HepG2 (cell line): ENCODE data around the gene CBX6. TPM values are rescaled to one million over a fixed set of nuclear protein-coding genes. Genes with fewer than 3 reads are reported as not detected.

Experiments used
- ATAC-seq: fragments of 200-7000 bp; cut with Tn5 transposase; 3 replicates; pipeline ENCODE4 v1.9.1; 2020; ENCODE audit warnings: mild to moderate bottlenecking, moderate library complexity
- BruUV-seq: library from RNA; stranded (reverse); fragments of 400-500 nt; replicated peaks from 2 replicates; lab custom pipeline; 2021; lab: Mats Ljungman, UMichigan
- CTCF ChIA-PET: fragments of 300-600 bp; formaldehyde crosslinking; extraction: SDS; loops from one replicate; lab custom pipeline; 2021; ENCODE audit warnings: low total read pairs, inconsistent platforms, low intra/inter-chr PET ratio; lab: Yijun Ruan, JAX
- POLR2A ChIA-PET: fragments of 350-600 bp; sonication (Branson Sonifier 250); formaldehyde crosslinking; loops from one replicate; lab custom pipeline; 2020; ENCODE audit warnings: antibody characterized with exemption, inconsistent platforms; lab: Yijun Ruan, JAX
- DNase-seq: peaks from one replicate; pipeline ENCODE4 v3.0.0-alpha.2; 2015; ENCODE audit warnings: low spot score
- FAIRE-seq: peaks from 3 replicates; lab custom pipeline; 2011; peaks lifted over from hg19 to GRCh38; lab: Jason Lieb, UNC
- H2AFZ ChIP-seq: one replicate; pipeline ENCODE4 v1.6.1; 2011; ENCODE audit warnings: low read length, inconsistent platforms
- H3K27ac ChIP-seq: fragments of 300-600 bp; 3 replicates; pipeline ENCODE4 v1.8.0; 2011; ENCODE audit warnings: mixed run types, mild to moderate bottlenecking, mixed read lengths, low read length, inconsistent platforms; ENCODE audit not compliant: insufficient read depth; ENCODE audit errors: extremely low read length
- H3K27me3 ChIP-seq, 2 experiments: fragments of 200-600 bp in 1 of 2; 2 replicates in 1 of 2; 3 replicates in 1 of 2; pipeline versions ENCODE4 v1.6.0 to v1.8.0; 2011; ENCODE audit warnings: low read length in 2 of 2, mild to moderate bottlenecking in 2 of 2, moderate library complexity in 2 of 2, inconsistent platforms in 1 of 2; ENCODE audit not compliant: insufficient read depth in 2 of 2, control insufficient read depth in 1 of 2
- H3K36me3 ChIP-seq, 2 experiments: fragments of 200-600 bp in 1 of 2; replicated peaks in 1 of 2; 2 replicates in 1 of 2; 3 replicates in 1 of 2; pipeline versions ENCODE4 v1.5.1 to v1.8.0; 2011; ENCODE audit warnings: low read length in 2 of 2, inconsistent platforms in 1 of 2; ENCODE audit not compliant: insufficient read depth in 2 of 2, control insufficient read depth in 1 of 2
- H3K4me1 ChIP-seq: 2 replicates; pipeline ENCODE4 v1.5.1; 2012; ENCODE audit warnings: low read length, inconsistent platforms; ENCODE audit not compliant: insufficient read depth
- H3K4me2 ChIP-seq: 2 replicates; pipeline ENCODE4 v1.6.0; 2011; ENCODE audit warnings: low read depth, low read length, inconsistent platforms
- H3K4me3 ChIP-seq, 3 experiments: fragments of 200-600 bp in 1 of 3; sonication (generic), shearing (Covaris generic) in 1 of 3; replicated peaks in 1 of 3; 2 replicates each; pipeline ENCODE4 v1.5.1; 2011 to 2016; ENCODE audit warnings: low read length in 3 of 3, inconsistent platforms in 2 of 3, low read depth in 2 of 3, mild to moderate bottlenecking in 2 of 3, control low read depth in 1 of 3, mixed read lengths in 1 of 3; ENCODE audit not compliant: insufficient read depth in 1 of 3
- H3K79me2 ChIP-seq: one replicate; pipeline ENCODE4 v1.6.1; 2011; ENCODE audit warnings: low read length, inconsistent platforms; ENCODE audit not compliant: insufficient read depth
- H3K9ac ChIP-seq: 2 replicates; pipeline ENCODE4 v1.6.0; 2011; ENCODE audit warnings: mild to moderate bottlenecking, low read depth, low read length, inconsistent platforms; ENCODE audit not compliant: insufficient read depth
- H3K9me3 ChIP-seq: 2 replicates; pipeline ENCODE4 v1.5.1; 2012; ENCODE audit warnings: mild to moderate bottlenecking, low read length
- H4K20me1 ChIP-seq: 2 replicates; pipeline ENCODE4 v1.6.0; 2011; ENCODE audit warnings: inconsistent platforms, mild to moderate bottlenecking, low read length, moderate library complexity; ENCODE audit not compliant: insufficient read depth
- CCDC6 ChIP-seq: sonication (generic); formaldehyde crosslinking; IDR thresholded peaks from 2 replicates; pipeline ENCODE4 v1.8.1; 2022; ENCODE audit warnings: mild to moderate bottlenecking, missing genetic modification reagents, moderate library complexity
- NFYB ChIP-seq: sonication (generic); formaldehyde crosslinking; IDR thresholded peaks from 2 replicates; pipeline ENCODE4 v1.4.0; 2020; ENCODE audit warnings: missing genetic modification reagents
- REL ChIP-seq: sonication (generic); formaldehyde crosslinking; conservative IDR thresholded peaks from 2 replicates; pipeline ENCODE4 v1.8.0; 2022; ENCODE audit warnings: mild to moderate bottlenecking, missing genetic modification reagents, moderate library complexity
- ZNF432 ChIP-seq: sonication (generic); formaldehyde crosslinking; IDR thresholded peaks from 2 replicates; pipeline ENCODE4 v1.5.0; 2020; ENCODE audit warnings: missing genetic modification reagents, mild to moderate bottlenecking, borderline replicate concordance
- ZNF451 ChIP-seq: sonication (generic); formaldehyde crosslinking; IDR thresholded peaks from 2 replicates; pipeline ENCODE4 v1.5.0; 2020; ENCODE audit warnings: mild to moderate bottlenecking, missing genetic modification reagents
- ZNF629 ChIP-seq: sonication (generic); formaldehyde crosslinking; conservative IDR thresholded peaks from 2 replicates; pipeline ENCODE4 v1.5.0; 2020; ENCODE audit warnings: missing genetic modification reagents
- WGBS: methylation state at CpG from one replicate; pipeline ENCODE4 v1.1.6; 2017; ENCODE audit warnings: low lambda C conversion rate; 5-methylcytosine and 5-hydroxymethylcytosine counted together
- in situ Hi-C: cut with HindIII; loops from 2 replicates; pipeline ENCODE4 v1.10.0; 2017; ENCODE audit warnings: low pct_unique_long_range_greater_than_20kb; ENCODE audit not compliant: extremely low pct_ligation_motif_present
- intact Hi-C: fragments of 100-400 bp; cut with micrococcal nuclease; formaldehyde crosslinking; loops from one replicate; pipeline ENCODE4 v1.10.0; 2022; ENCODE audit not compliant: unreplicated experiment
- polyA plus RNA-seq, 8 experiments: library from polyadenylated mRNA; depleted of rRNA in 3 of 8; stranded (reverse) in 7 of 8; unstranded in 1 of 8; fragments of >200 nt; fragmentation: Illumina TruSeq in 4 of 8; extraction: Trizol in 4 of 8; gene quantifications; 2 replicates each; pipeline versions ENCODE4 v1.2.1 to v1.2.3, GENCODE V29; 2011 to 2016; ENCODE audit warnings: low read depth in 4 of 8, missing spikeins in 1 of 8, mixed read lengths in 1 of 8; ENCODE audit not compliant: insufficient read depth in 1 of 8
- total RNA-seq, 5 experiments: library from RNA; depleted of rRNA; stranded (reverse); fragments of >200 nt; fragmentation: Illumina TruSeq; extraction: Trizol; gene quantifications; 2 replicates each; pipeline ENCODE4 v1.2.3, GENCODE V29; 2016; ENCODE audit warnings: low read depth in 1 of 5
- TF ChIP-seq, protein P1 (sequence below): sonication (generic); formaldehyde crosslinking; IDR thresholded peaks from 2 replicates; pipeline ENCODE4 v1.4.0; 2020; ENCODE audit warnings: mild to moderate bottlenecking, missing genetic modification reagents

Gene CBX6
- total and polyA plus RNA-seq, 2 of the 13 experiments (the other 11 are each of a cell fraction or from before 2014, with no cell fraction given): 1.7 to 6.5 TPM

DNA sequence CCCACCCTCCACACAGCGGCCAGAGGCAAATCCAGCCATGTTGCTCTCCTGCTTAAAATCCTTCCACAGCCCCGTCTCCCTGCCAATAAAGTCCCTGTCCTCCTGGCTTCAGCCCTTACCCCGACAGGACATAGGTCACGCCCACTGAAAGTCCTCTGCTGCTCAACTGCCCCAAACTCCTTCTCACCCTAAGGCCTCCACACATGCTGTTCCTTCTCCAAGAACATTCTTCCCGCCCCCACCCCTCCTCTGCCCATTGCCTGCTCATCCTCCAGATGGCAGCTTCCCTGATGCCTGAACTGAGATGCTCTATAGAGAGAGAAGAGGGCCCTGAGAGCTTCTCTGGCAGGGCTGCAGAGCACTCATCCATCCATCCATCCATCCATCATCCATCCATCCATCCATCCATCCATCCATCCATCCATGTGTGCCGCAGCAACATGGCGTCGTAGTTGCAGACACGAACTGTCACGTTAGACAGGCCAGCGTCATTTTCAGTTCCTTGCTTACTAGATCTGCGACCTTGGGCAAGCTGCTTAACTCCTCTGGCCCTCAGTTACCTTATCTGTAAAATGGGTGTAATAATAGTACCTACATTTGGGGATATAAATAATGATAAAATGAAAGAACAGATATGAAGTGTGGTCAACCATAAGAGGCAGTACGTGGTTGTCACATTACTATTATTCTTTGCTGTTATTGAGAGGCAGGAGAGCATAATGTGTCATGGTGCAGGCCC, 37.6 kb downstream of the CBX6 start:
- POLR2A ChIA-PET: no interaction called here
- no peak overlapping the region for H3K27ac ChIP-seq
- H3K9ac ChIP-seq: no peak overlapping the region
- H3K4me2 ChIP-seq: no peak overlapping the region
- 86% methylated on average over 13 of the region's 13 CpGs for WGBS
- H3K9me3 ChIP-seq: no peaks in the 10 kb centered on the region
- no TSS peak for BruUV-seq
- peaks cover 6% of the 10 kb centered on the region for H3K4me1 ChIP-seq
- H3K36me3 ChIP-seq: no peaks in the 10 kb centered on the region
- ATAC-seq (no peak), FAIRE-seq (no peak), DNase-seq (no peak)
- no peak overlapping the region for H3K4me3 ChIP-seq
- no peaks in the 10 kb centered on the region for H3K79me2 ChIP-seq
- no peaks in the 10 kb centered on the region for H3K27me3 ChIP-seq
- no peak overlapping the region for H2AFZ ChIP-seq
- in situ Hi-C loops: no loop called here
- CTCF ChIA-PET: no interaction called here
- H4K20me1 ChIP-seq: no peaks in the 10 kb centered on the region; the same call in 1 of the 2 replicates
- TF ChIP-seq NFYB (no peak), ZNF629 (CRISPR knock-in tag) (peak; percentile 53)
- intact Hi-C loops: no loop called here

DNA sequence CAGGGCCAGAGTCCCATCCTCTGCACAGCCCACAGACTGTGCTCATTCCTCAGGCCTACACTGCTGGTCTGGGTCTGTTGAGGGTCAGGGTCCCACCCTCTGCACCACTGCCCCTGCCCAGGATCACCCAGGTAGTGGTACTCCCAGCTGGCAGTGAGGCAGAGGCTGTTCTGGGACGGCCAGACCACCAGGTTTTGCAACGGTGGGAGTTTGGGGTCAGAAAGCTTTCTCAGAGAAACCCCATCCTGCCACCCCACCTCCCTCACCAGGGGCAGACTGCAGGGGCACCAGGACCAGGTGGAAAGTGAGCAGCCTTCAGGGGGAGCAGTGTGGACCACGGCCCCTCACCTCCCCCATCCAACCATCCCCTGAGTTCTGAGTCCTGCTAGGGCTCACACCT, 39.0 kb downstream of the CBX6 start:
- FAIRE-seq (no peak), DNase-seq (no peak), ATAC-seq (no peak; the same call in 2 of the 3 replicates)
- TF ChIP-seq ZNF451 (CRISPR knock-in tag) (no peak), REL (CRISPR knock-in tag) (no peak), CCDC6 (CRISPR knock-in tag) (no peak), ZNF432 (CRISPR knock-in tag) (no peak)
- TF ChIP-seq, protein P1, sequence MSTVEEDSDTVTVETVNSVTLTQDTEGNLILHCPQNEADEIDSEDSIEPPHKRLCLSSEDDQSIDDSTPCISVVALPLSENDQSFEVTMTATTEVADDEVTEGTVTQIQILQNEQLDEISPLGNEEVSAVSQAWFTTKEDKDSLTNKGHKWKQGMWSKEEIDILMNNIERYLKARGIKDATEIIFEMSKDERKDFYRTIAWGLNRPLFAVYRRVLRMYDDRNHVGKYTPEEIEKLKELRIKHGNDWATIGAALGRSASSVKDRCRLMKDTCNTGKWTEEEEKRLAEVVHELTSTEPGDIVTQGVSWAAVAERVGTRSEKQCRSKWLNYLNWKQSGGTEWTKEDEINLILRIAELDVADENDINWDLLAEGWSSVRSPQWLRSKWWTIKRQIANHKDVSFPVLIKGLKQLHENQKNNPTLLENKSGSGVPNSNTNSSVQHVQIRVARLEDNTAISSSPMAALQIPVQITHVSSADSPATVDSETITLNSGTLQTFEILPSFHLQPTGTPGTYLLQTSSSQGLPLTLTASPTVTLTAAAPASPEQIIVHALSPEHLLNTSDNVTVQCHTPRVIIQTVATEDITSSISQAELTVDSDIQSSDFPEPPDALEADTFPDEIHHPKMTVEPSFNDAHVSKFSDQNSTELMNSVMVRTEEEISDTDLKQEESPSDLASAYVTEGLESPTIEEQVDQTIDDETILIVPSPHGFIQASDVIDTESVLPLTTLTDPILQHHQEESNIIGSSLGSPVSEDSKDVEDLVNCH (CRISPR knock-in tag): no peak
- no peaks in the 10 kb centered on the region for H3K79me2 ChIP-seq
- no peaks in the 10 kb centered on the region for H3K9me3 ChIP-seq
- H3K4me3 ChIP-seq: no peak overlapping the region
- H3K36me3 ChIP-seq: no peaks in the 10 kb centered on the region
- in situ Hi-C loops: no loop called here
- H3K9ac ChIP-seq: no peak overlapping the region
- H3K27me3 ChIP-seq: no peaks in the 10 kb centered on the region
- WGBS: no CpG with 5 or more reads among the region's 3 CpGs
- BruUV-seq: no TSS peak
- no peak overlapping the region for H2AFZ ChIP-seq
- intact Hi-C loops: no loop called here
- POLR2A ChIA-PET: no interaction called here
- H3K4me1 ChIP-seq: no peaks in the 10 kb centered on the region
- CTCF ChIA-PET: no interaction called here
- no peaks in the 10 kb centered on the region; the same call in 1 of the 2 replicates for H4K20me1 ChIP-seq
- no peak overlapping the region for H3K27ac ChIP-seq
- H3K4me2 ChIP-seq: no peak overlapping the region
